ENCODE measurements around the gene TMEM131.

DNA sequence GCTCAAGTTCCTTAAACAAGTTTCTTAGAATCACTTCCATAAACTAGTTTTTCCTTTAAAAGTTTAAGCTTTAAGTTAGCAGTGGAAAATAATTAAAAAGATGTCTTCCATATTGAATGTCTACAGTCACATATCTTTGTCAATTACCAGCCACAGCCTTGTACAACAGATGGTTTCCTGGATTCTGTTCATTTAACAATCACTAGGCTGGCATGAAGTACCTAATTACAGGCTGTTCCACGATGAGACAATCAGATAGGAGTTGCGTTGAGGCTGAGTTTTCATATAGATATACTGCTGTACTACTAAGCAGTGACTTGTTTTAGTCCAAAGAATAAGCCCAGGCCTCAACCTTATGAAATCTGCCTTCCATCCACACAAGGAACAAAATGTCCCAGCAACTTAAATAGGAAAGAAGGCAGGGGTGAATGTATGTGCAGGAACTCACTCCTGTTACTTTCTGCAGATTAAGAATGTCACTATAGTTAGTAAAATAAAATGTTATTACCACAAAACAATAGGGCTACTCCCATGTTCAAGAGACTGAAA, 151.4 kb downstream of the TMEM131 start:
- TF ChIP-seq, protein P1, sequence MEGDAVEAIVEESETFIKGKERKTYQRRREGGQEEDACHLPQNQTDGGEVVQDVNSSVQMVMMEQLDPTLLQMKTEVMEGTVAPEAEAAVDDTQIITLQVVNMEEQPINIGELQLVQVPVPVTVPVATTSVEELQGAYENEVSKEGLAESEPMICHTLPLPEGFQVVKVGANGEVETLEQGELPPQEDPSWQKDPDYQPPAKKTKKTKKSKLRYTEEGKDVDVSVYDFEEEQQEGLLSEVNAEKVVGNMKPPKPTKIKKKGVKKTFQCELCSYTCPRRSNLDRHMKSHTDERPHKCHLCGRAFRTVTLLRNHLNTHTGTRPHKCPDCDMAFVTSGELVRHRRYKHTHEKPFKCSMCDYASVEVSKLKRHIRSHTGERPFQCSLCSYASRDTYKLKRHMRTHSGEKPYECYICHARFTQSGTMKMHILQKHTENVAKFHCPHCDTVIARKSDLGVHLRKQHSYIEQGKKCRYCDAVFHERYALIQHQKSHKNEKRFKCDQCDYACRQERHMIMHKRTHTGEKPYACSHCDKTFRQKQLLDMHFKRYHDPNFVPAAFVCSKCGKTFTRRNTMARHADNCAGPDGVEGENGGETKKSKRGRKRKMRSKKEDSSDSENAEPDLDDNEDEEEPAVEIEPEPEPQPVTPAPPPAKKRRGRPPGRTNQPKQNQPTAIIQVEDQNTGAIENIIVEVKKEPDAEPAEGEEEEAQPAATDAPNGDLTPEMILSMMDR (conservative IDR thresholded peaks at IDR 0.05) = no peak
- no peak for TF ChIP-seq ZFX (IDR thresholded peaks at IDR 0.05)
